ENCODE measurements around the gene RCSD1.

DNA sequence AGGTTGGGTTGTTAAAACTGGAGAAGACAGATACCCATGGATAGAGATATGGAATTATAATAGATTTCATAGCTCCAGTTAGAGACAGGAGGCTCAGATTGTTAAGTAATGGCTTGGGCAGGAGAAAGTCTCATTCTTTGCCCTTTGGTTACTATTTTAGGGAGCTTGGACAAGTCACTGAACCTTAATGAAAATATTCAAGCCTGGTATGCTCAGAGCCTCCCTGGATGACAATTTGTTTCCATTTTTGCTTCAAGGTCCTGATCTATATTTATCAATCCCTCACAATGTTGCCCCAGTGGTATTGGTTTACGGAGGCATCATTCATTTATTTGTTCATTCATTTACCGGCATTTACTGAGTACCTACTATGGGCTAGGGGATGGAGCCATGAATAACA lies 37.5 kb downstream of the RCSD1 start:
- TF ChIP-seq, protein P1, sequence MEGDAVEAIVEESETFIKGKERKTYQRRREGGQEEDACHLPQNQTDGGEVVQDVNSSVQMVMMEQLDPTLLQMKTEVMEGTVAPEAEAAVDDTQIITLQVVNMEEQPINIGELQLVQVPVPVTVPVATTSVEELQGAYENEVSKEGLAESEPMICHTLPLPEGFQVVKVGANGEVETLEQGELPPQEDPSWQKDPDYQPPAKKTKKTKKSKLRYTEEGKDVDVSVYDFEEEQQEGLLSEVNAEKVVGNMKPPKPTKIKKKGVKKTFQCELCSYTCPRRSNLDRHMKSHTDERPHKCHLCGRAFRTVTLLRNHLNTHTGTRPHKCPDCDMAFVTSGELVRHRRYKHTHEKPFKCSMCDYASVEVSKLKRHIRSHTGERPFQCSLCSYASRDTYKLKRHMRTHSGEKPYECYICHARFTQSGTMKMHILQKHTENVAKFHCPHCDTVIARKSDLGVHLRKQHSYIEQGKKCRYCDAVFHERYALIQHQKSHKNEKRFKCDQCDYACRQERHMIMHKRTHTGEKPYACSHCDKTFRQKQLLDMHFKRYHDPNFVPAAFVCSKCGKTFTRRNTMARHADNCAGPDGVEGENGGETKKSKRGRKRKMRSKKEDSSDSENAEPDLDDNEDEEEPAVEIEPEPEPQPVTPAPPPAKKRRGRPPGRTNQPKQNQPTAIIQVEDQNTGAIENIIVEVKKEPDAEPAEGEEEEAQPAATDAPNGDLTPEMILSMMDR (IDR thresholded peaks at IDR 0.05; ENCODE audit: low read depth, low read length, poor library complexity, severe bottlenecking): no peak
- no peak for TF ChIP-seq EZH2phosphoT487 (IDR thresholded peaks at IDR 0.05; ENCODE audit: borderline replicate concordance, low read length)

Data from DOHH2 (cell line).